Measurements from ENCODE around the gene DKC1. TPM values are rescaled to one million over a fixed set of nuclear protein-coding genes. Genes with fewer than 3 reads are reported as not detected.

The DKC1 gene
- total and polyA plus RNA-seq, 7 donors, result 21.2 to 61.0 (median 38.2) TPM

DNA sequence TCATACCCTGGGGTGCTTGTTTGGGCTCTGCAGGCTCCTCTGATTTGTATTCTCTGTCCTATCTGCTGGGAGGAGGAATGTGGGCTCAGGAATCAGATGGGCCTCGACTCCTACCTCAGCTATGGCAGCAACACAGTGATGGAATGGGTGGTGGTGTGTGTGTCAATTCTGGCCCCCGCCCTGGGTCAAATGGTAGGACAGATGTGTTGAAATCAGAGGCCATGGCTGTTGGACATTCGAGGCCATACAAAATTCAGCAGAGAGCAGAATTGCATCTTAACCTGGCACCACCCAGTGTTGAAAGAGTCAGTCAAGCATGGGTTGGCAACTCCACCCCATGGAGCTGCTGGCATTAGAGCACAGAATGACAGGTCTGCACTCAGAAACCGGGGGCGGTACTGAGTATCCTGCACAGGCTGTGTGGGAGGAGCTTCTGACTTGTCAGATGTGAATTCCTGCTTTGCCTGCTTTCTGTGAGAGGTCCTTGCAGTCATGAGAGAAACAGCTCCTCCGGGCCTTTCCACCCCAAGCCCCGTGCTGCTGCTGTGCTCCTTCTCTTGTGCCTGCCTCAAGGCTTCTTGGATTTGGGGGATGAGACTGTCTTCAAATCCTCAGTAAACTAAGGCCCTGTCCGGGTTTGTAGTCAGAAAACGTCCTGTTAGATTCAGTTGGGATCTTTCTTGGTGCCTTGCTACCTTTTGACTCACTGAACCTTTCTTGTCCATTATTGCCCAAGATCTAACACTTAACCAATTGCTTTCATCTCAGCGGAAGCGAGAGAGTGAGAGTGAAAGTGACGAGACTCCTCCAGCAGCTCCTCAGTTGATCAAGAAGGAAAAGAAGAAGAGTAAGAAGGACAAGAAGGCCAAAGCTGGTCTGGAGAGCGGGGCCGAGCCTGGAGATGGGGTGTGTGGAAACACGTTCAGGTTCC lies 13.0 kb downstream of the DKC1 start:
- Histone ChIP-seq H3K36me3 (ENCODE audit: insufficient read depth in 1 of 2, low read depth in 1 of 2) (peaks cover 0 to 83% of the 10 kb centered on the region in 2 donors), H3K4me1 (no peaks in the 10 kb centered on the region), H3K4me3 (no peak overlapping the region), H3K9me3 (peaks cover 3% of the 10 kb centered on the region), H3K27me3 (ENCODE audit: insufficient read depth in 3 of 3, low read length in 2 of 3) (no peaks in the 10 kb centered on the region), H3K27ac (no peak overlapping the region)
- no peak for DNase-seq
- intact Hi-C loops (cut with DNase I), result no loop called here
- WGBS, 3 donors, result 76 to 92% (median 85%) methylated on average over 15 of the region's 15 CpGs
- TF ChIP-seq, protein P1, sequence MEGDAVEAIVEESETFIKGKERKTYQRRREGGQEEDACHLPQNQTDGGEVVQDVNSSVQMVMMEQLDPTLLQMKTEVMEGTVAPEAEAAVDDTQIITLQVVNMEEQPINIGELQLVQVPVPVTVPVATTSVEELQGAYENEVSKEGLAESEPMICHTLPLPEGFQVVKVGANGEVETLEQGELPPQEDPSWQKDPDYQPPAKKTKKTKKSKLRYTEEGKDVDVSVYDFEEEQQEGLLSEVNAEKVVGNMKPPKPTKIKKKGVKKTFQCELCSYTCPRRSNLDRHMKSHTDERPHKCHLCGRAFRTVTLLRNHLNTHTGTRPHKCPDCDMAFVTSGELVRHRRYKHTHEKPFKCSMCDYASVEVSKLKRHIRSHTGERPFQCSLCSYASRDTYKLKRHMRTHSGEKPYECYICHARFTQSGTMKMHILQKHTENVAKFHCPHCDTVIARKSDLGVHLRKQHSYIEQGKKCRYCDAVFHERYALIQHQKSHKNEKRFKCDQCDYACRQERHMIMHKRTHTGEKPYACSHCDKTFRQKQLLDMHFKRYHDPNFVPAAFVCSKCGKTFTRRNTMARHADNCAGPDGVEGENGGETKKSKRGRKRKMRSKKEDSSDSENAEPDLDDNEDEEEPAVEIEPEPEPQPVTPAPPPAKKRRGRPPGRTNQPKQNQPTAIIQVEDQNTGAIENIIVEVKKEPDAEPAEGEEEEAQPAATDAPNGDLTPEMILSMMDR (IDR thresholded peaks at IDR 0.05), result no peak
- ATAC-seq, result no peak

DNA sequence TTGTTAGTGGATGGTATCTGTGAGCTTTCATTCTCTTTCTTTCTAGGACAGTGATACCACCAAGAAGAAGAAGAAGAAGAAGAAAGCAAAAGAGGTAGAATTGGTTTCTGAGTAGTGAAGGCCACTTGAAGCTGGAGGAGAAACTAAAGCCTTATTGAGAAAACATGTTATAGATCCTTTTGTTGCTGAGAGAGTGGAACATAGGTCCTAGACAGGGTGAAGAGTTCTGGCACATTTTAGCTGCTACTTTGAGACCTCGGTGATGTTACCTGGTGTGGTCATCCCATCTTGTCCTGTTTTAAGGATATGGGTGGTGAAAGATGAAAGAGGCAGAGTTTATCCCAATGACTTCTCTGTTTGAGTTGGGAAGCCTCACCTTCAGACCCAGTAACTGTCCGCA lies 14.1 kb downstream of the DKC1 start:
- Histone ChIP-seq H3K27ac (no peak overlapping the region), H3K9me3 (peaks cover 3% of the 10 kb centered on the region), H3K4me3 (no peak overlapping the region), H3K36me3 (ENCODE audit: insufficient read depth in 1 of 2, low read depth in 1 of 2) (peaks cover 0 to 72% of the 10 kb centered on the region in 2 donors), H3K4me1 (no peaks in the 10 kb centered on the region), H3K27me3 (ENCODE audit: insufficient read depth in 3 of 3, low read length in 2 of 3) (no peaks in the 10 kb centered on the region)
- WGBS, 3 donors, result 75 to 97% (median 97%) methylated on average over 2 of the region's 2 CpGs
- TF ChIP-seq, protein P1 (IDR thresholded peaks at IDR 0.05), result no peak
- intact Hi-C loops (cut with DNase I), result no loop called here
- DNase-seq (no peak), ATAC-seq (no peak)

DNA sequence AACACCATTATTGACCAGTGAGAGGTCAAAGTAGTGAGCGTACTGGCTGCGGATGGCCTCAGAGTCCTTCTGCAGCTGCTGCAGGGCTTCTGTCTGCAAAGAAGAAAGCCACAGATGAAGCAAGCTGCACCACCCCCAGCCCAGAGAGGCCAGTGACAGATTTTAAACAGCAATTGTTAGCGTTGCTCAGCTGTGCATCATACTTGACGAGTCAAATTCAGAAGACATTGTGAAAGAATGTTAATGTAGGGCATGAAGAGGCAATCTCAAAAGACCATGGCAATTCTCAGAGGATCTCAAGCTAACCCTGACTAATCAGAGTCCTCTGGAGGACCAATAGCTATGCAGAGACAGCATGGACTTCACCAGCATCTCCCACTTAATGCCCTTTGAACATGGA lies 16.6 kb downstream of the DKC1 start:
- no peaks in the 10 kb centered on the region for H3K27me3 ChIP-seq (ENCODE audit: insufficient read depth in 3 of 3, low read length in 2 of 3)
- ATAC-seq, result no peak
- no peaks in the 10 kb centered on the region for H3K9me3 ChIP-seq
- H3K36me3 ChIP-seq (ENCODE audit: insufficient read depth in 1 of 2, low read depth in 1 of 2), result peaks cover 0 to 49% of the 10 kb centered on the region in 2 donors
- intact Hi-C loops (cut with DNase I), result no loop called here
- H3K27ac ChIP-seq, result no peak overlapping the region
- no peak for DNase-seq
- TF ChIP-seq, protein P1 (IDR thresholded peaks at IDR 0.05), result no peak
- WGBS, 3 donors, result 62 to 84% (median 79%) methylated on average over 4 of the region's 4 CpGs
- no peaks in the 10 kb centered on the region for H3K4me1 ChIP-seq
- H3K4me3 ChIP-seq, result no peak overlapping the region

DNA sequence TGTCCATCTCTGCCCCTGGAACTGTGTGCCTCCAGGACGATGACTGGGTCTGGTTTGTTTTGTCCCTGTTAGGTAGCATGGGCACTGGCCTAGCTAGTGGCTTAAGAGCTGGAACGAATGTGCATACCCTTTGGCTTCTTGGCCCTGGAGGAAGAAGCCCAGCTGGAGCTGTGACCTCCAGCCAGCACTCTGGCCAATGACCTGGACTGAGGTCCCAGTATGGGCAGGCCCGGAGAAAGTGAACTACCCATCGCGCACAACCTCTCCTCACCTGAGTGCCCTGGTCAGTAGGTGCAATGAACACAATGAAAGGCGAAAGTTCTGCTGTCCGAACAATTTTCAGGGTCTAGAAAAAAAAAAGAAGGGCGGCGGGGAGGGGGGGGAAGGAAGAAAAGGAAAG lies 18.3 kb downstream of the DKC1 start:
- TF ChIP-seq, protein P1 (IDR thresholded peaks at IDR 0.05), result no peak
- Histone ChIP-seq H3K36me3 (ENCODE audit: insufficient read depth in 1 of 2, low read depth in 1 of 2) (peaks cover 0 to 32% of the 10 kb centered on the region in 2 donors), H3K4me1 (no peaks in the 10 kb centered on the region), H3K9me3 (no peaks in the 10 kb centered on the region), H3K27ac (no peak overlapping the region), H3K4me3 (no peak overlapping the region), H3K27me3 (ENCODE audit: insufficient read depth in 3 of 3, low read length in 2 of 3) (no peaks in the 10 kb centered on the region)
- DNase-seq (no peak), ATAC-seq (no peak)
- intact Hi-C loops (cut with DNase I), result no loop called here
- WGBS, 3 donors, result 81 to 93% (median 84%) methylated on average over 8 to 9 of the region's 9 CpGs

Measured in psoas muscle (tissue), 8 donors.